PFSK-1 (cell line): ENCODE measurements around the gene SH3RF1.

Experiments
- FOXP2 ChIP-seq: optimal IDR thresholded peaks from 2 replicates; pipeline ENCODE3; 2011; ENCODE audit warnings: borderline replicate concordance, control low read depth, inconsistent platforms; ENCODE audit not compliant: insufficient read depth; ENCODE audit errors: extremely low read length, extremely low read depth
- POLR2AphosphoS5 ChIP-seq: IDR thresholded peaks from 2 replicates; pipeline ENCODE4 v1.6.1; 2012; ENCODE audit warnings: low read depth, mild to moderate bottlenecking, control low read depth, low read length, moderate library complexity
- SIN3A ChIP-seq: IDR thresholded peaks from 2 replicates; pipeline ENCODE4 v1.6.1; 2012; ENCODE audit warnings: mild to moderate bottlenecking, low read length, moderate library complexity, borderline replicate concordance; ENCODE audit not compliant: insufficient read depth
- TAF1 ChIP-seq: IDR thresholded peaks from 2 replicates; pipeline ENCODE4 v1.6.1; 2012; ENCODE audit warnings: low read length, control low read depth, borderline replicate concordance; ENCODE audit not compliant: insufficient read depth
- TF ChIP-seq, protein P1 (sequence below), 2 experiments: IDR thresholded peaks; 2 replicates each; pipeline versions ENCODE4 v1.6.1 to v1.8.0; 2011 to 2012; ENCODE audit warnings: low read depth in 2 of 2, low read length in 2 of 2, control low read depth in 1 of 2, inconsistent platforms in 1 of 2, mild to moderate bottlenecking in 1 of 2, moderate library complexity in 1 of 2; ENCODE audit not compliant: insufficient read depth in 1 of 2

The SH3RF1 gene

DNA sequence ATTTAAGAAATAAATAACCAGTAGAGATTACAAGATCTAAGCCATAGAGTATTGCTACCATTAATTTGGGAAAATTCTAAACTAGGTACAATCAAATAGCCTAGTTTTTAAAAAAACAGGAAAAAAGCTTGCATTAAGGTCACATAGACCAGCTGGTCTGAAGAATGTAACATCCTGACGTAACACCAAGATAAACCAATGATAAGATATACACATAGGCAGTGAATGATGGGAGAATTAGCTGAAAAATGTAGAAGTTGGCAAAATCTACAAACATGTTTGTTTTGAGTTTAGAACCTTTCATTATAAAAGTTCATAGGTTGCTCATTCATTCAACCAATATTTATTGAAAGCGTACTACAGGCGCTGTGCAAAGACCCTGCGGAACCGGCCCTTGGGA lies 120.0 kb downstream of the SH3RF1 start:
- TF ChIP-seq, protein P1, sequence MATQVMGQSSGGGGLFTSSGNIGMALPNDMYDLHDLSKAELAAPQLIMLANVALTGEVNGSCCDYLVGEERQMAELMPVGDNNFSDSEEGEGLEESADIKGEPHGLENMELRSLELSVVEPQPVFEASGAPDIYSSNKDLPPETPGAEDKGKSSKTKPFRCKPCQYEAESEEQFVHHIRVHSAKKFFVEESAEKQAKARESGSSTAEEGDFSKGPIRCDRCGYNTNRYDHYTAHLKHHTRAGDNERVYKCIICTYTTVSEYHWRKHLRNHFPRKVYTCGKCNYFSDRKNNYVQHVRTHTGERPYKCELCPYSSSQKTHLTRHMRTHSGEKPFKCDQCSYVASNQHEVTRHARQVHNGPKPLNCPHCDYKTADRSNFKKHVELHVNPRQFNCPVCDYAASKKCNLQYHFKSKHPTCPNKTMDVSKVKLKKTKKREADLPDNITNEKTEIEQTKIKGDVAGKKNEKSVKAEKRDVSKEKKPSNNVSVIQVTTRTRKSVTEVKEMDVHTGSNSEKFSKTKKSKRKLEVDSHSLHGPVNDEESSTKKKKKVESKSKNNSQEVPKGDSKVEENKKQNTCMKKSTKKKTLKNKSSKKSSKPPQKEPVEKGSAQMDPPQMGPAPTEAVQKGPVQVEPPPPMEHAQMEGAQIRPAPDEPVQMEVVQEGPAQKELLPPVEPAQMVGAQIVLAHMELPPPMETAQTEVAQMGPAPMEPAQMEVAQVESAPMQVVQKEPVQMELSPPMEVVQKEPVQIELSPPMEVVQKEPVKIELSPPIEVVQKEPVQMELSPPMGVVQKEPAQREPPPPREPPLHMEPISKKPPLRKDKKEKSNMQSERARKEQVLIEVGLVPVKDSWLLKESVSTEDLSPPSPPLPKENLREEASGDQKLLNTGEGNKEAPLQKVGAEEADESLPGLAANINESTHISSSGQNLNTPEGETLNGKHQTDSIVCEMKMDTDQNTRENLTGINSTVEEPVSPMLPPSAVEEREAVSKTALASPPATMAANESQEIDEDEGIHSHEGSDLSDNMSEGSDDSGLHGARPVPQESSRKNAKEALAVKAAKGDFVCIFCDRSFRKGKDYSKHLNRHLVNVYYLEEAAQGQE (IDR thresholded peaks at IDR 0.05; ENCODE audit: insufficient read depth in 1 of 2, low read depth in 2 of 2, low read length in 2 of 2), result no peak
- TF ChIP-seq SIN3A (no peak), TAF1 (no peak), POLR2AphosphoS5 (no peak), FOXP2 (no peak)

DNA sequence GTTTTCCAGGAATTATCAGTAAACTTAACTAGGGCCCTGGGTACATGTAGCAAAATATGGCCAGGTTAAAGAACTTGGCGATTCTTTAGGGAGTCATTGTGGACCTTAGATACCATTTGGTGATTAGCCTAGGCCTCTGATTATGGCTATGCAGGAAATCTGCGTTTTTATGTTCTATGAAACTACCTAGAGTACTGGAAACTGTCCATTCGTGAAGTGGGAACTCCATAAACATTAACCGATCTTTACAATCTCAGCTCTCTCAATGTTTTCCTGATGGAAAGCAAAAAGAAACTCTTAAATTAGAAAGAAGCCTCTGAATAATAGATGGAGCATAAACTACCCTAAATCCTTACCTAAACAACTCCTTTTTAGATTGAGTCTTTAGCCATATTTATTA lies 121.9 kb downstream of the SH3RF1 start:
- TF ChIP-seq SIN3A, result no peak
- TF ChIP-seq, protein P1 (IDR thresholded peaks at IDR 0.05; ENCODE audit: insufficient read depth in 1 of 2, low read depth in 2 of 2, low read length in 2 of 2), result no peak
- TF ChIP-seq FOXP2, result no peak
- no peak for TF ChIP-seq TAF1
- no peak for TF ChIP-seq POLR2AphosphoS5

DNA sequence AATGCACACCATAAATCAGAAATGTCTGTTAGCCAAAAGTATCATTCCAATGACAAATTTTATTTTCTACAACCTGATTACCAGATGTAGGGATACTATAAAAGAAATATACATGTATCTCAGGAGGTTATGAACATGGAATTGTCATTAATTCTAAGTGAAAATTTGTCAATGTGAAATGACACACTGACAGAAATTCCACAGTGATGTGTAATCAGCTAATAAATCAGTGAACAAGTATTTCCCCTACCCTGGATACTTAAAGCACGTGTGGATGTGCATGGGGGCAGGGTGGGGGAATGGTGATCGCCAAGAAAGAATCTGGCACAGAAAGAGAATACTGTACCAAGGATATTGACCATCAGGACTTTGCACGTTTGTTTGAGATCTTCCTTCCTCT lies 123.6 kb downstream of the SH3RF1 start:
- TF ChIP-seq, protein P1 (IDR thresholded peaks at IDR 0.05; ENCODE audit: insufficient read depth in 1 of 2, low read depth in 2 of 2, low read length in 2 of 2), result no peak
- no peak for TF ChIP-seq FOXP2

DNA sequence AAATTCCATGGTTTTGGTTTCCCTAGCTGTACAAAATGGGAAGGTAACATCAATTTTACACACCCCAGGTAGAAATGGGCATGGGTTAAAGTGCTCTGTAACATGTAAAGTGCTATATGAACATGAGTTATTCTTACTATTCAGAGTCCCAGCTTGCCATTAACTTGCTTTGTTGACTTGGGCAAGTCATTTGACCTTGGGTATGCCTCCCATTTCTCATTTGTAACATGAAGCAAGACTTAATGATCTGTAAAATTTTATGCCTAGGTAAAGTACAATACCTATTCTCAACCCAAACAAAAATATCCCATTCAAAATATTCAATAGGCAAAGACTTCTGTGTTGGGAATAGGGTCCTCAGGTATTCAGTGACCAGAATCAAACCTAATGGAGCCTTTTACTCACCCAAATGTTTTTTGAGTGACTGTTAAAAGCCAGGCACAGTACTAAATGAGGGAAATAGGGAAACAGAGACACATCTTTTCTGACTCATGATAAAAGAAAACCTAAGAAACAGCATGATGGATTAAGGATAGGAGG lies 126.6 kb downstream of the SH3RF1 start:
- TF ChIP-seq, protein P1 (IDR thresholded peaks at IDR 0.05; ENCODE audit: insufficient read depth in 1 of 2, low read depth in 2 of 2, low read length in 2 of 2), result no peak

DNA sequence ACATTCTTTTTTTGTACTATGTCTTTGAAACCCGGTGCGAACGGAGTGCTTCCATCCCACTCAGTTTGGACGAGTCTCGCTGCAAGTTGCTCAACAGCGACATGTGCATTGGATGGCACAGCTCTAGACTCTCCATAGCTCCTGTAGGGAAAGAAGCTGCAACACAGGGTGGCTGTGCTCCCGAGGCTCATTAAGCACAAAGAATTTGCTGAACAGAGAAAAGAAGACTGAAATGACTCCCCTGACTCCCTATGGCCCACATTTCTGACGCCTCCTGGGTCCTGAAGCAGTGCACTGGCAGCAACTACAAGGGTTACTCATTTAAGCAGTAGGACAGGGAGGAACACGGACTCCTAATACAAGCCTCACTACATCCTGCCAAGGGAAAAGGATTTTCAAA lies 127.4 kb downstream of the SH3RF1 start:
- TF ChIP-seq, protein P1 (IDR thresholded peaks at IDR 0.05; ENCODE audit: insufficient read depth in 1 of 2, low read depth in 2 of 2, low read length in 2 of 2), result no peak
- TF ChIP-seq POLR2AphosphoS5, result no peak
